Measurements from ENCODE around the gene EEF1AKMT4. TPM values are rescaled to one million over a fixed set of nuclear protein-coding genes. Genes with fewer than 3 reads are reported as not detected.

EEF1AKMT4 gene
- total RNA-seq, 2 experiments from 2014 or later: 4.1 to 6.7 TPM

- Mint-ChIP-seq H3K27ac (no peak overlapping the region), H3K36me3 (no peaks in the 10 kb centered on the region), H3K4me3 (no peak overlapping the region), H3K9me3 (ENCODE audit: low read depth) (no peaks in the 10 kb centered on the region), H3K27me3 (peaks cover 47% of the 10 kb centered on the region), H3K4me1 (no peaks in the 10 kb centered on the region)
- CTCF ChIA-PET: no interaction called here
- no peak for DNase-seq
- ATAC-seq: no peak
These were observed 27.9 kb downstream of the EEF1AKMT4 start for GRCh38 chr3:184277366-184277765.

- H3K36me3 Mint-ChIP-seq: no peaks in the 10 kb centered on the region
- peaks cover 13% of the 10 kb centered on the region for H3K27me3 Mint-ChIP-seq
- H3K9me3 Mint-ChIP-seq (ENCODE audit: low read depth): no peaks in the 10 kb centered on the region
- H3K4me3 Mint-ChIP-seq: no peak overlapping the region
- DNase-seq (no peak), ATAC-seq (no peak)
- no peak overlapping the region for H3K27ac Mint-ChIP-seq
- no peaks in the 10 kb centered on the region for H3K4me1 Mint-ChIP-seq
- CTCF ChIA-PET: interaction anchor here (0.6 to 0.7 kb wide), 2 partner anchors 134 to 179 kb away, joined by 3 read pairs; no protein-coding TSS in a partner anchor
These were observed 33.5 kb downstream of the EEF1AKMT4 start for GRCh38 chr3:184282941-184283340.

GRCh38 chr3:184283681-184284080, 34.2 kb downstream of the EEF1AKMT4 start:
- DNase-seq (no peak), ATAC-seq (no peak)
- Mint-ChIP-seq H3K4me3 (no peak overlapping the region), H3K27ac (no peak overlapping the region), H3K4me1 (no peaks in the 10 kb centered on the region), H3K27me3 (peaks cover 17% of the 10 kb centered on the region), H3K36me3 (no peaks in the 10 kb centered on the region), H3K9me3 (ENCODE audit: low read depth) (no peaks in the 10 kb centered on the region)
- CTCF ChIA-PET: interaction anchor here (0.6 to 1.5 kb wide), 5 partner anchors 10 to 193 kb away, joined by 3 read pairs; no protein-coding TSS in a partner anchor

GRCh38 chr3:184284696-184285095, 35.2 kb downstream of the EEF1AKMT4 start:
- ATAC-seq: no peak
- Mint-ChIP-seq H3K27me3 (peaks cover 17% of the 10 kb centered on the region), H3K36me3 (no peaks in the 10 kb centered on the region), H3K4me1 (no peaks in the 10 kb centered on the region), H3K27ac (no peak overlapping the region), H3K4me3 (no peak overlapping the region), H3K9me3 (ENCODE audit: low read depth) (no peaks in the 10 kb centered on the region)
- CTCF ChIA-PET: interaction anchor here (0.6 to 3.6 kb wide), 3 partner anchors 9 to 111 kb away, joined by 3 to 22 read pairs (median 4); no protein-coding TSS in a partner anchor
- peak; percentile 51 for DNase-seq

- DNase-seq (peak; percentile 76), ATAC-seq (peak; percentile 80)
- Mint-ChIP-seq H3K27ac (no peak overlapping the region), H3K27me3 (peaks cover 14% of the 10 kb centered on the region), H3K4me3 (no peak overlapping the region), H3K36me3 (no peaks in the 10 kb centered on the region), H3K4me1 (no peaks in the 10 kb centered on the region), H3K9me3 (ENCODE audit: low read depth) (no peaks in the 10 kb centered on the region)
- CTCF ChIA-PET: interaction anchor here (0.7 to 2.4 kb wide), 17 partner anchors 11 to 394 kb away, joined by 3 to 22 read pairs (median 4); partner anchors contain the start of genes CLCN2, EEF1AKMT4, EIF2B5 and POLR2H
These were observed 40.0 kb downstream of the EEF1AKMT4 start for GRCh38 chr3:184289426-184289938.

GRCh38 chr3:184290331-184290730, 40.9 kb downstream of the EEF1AKMT4 start:
- H3K36me3 Mint-ChIP-seq: no peaks in the 10 kb centered on the region
- peaks cover 14% of the 10 kb centered on the region for H3K27me3 Mint-ChIP-seq
- H3K4me1 Mint-ChIP-seq: no peaks in the 10 kb centered on the region
- H3K27ac Mint-ChIP-seq: no peak overlapping the region
- DNase-seq (no peak), ATAC-seq (no peak)
- H3K9me3 Mint-ChIP-seq (ENCODE audit: low read depth): no peaks in the 10 kb centered on the region
- CTCF ChIA-PET: interaction anchor here (1.2 to 2.4 kb wide), 6 partner anchors 35 to 395 kb away, joined by 5 to 22 read pairs (median 7); partner anchors contain the start of genes EEF1AKMT4 and VWA5B2
- H3K4me3 Mint-ChIP-seq: no peak overlapping the region

GRCh38 chr3:184291044-184291737, 41.7 kb downstream of the EEF1AKMT4 start:
- no peaks in the 10 kb centered on the region for H3K9me3 Mint-ChIP-seq (ENCODE audit: low read depth)
- no peak overlapping the region for H3K4me3 Mint-ChIP-seq
- H3K4me1 Mint-ChIP-seq: no peaks in the 10 kb centered on the region
- ATAC-seq (no peak), DNase-seq (no peak)
- CTCF ChIA-PET: interaction anchor here (1.3 to 2.4 kb wide), 3 partner anchors 61 to 64 kb away, joined by 3 to 22 read pairs (median 5); no protein-coding TSS in a partner anchor
- H3K27ac Mint-ChIP-seq: no peak overlapping the region
- no peaks in the 10 kb centered on the region for H3K36me3 Mint-ChIP-seq
- H3K27me3 Mint-ChIP-seq: peaks cover 12% of the 10 kb centered on the region

GRCh38 chr3:184291738-184292445, 42.4 kb downstream of the EEF1AKMT4 start:
- CTCF ChIA-PET: interaction anchor here (1.3 to 1.6 kb wide), 2 partner anchors 60 to 64 kb away, joined by 3 to 5 read pairs; no protein-coding TSS in a partner anchor
- ATAC-seq (no peak), DNase-seq (no peak)
- Mint-ChIP-seq H3K36me3 (no peaks in the 10 kb centered on the region), H3K27ac (no peak overlapping the region), H3K4me3 (no peak overlapping the region), H3K9me3 (ENCODE audit: low read depth) (no peaks in the 10 kb centered on the region), H3K27me3 (peaks cover 10% of the 10 kb centered on the region), H3K4me1 (no peaks in the 10 kb centered on the region)

- no peak overlapping the region for H3K27ac Mint-ChIP-seq
- ATAC-seq: no peak
- CTCF ChIA-PET: interaction anchor here (1.6 kb wide), 1 partner anchor 46 kb away, joined by 3 read pairs; the partner anchor contains the start of gene EEF1AKMT4
- peaks cover 17% of the 10 kb centered on the region for H3K4me1 Mint-ChIP-seq
- DNase-seq: no peak
- H3K4me3 Mint-ChIP-seq: no peak overlapping the region
- H3K9me3 Mint-ChIP-seq (ENCODE audit: low read depth): no peaks in the 10 kb centered on the region
- peaks cover 10% of the 10 kb centered on the region for H3K36me3 Mint-ChIP-seq
- no peaks in the 10 kb centered on the region for H3K27me3 Mint-ChIP-seq
These were observed 46.3 kb downstream of the EEF1AKMT4 start for GRCh38 chr3:184295771-184296170.

- no peak for ATAC-seq
- Mint-ChIP-seq H3K36me3 (peaks cover 13% of the 10 kb centered on the region), H3K4me3 (no peak overlapping the region), H3K4me1 (peaks cover 21% of the 10 kb centered on the region), H3K9me3 (ENCODE audit: low read depth) (no peaks in the 10 kb centered on the region), H3K27ac (no peak overlapping the region), H3K27me3 (no peaks in the 10 kb centered on the region)
- CTCF ChIA-PET: interaction anchor here (1.6 kb wide), 1 partner anchor 47 kb away, joined by 3 read pairs; the partner anchor contains the start of gene EEF1AKMT4
- DNase-seq: no peak
These were observed 47.1 kb downstream of the EEF1AKMT4 start for GRCh38 chr3:184296616-184297015.

- DNase-seq: peak; percentile 99
- CTCF ChIA-PET: interaction anchor here (1.0 to 1.3 kb wide), 2 partner anchors 55 to 71 kb away, joined by 3 to 4 read pairs; no protein-coding TSS in a partner anchor
- Mint-ChIP-seq H3K4me1 (peaks cover 23% of the 10 kb centered on the region), H3K36me3 (peaks cover 35% of the 10 kb centered on the region), H3K27me3 (no peaks in the 10 kb centered on the region), H3K9me3 (ENCODE audit: low read depth) (no peaks in the 10 kb centered on the region), H3K27ac (peak within 1 kb of the TSS; percentile 86), H3K4me3 (peak within 1 kb of the TSS; percentile 91)
- ATAC-seq: peak; percentile 93
These were observed 49.5 kb downstream of the EEF1AKMT4 start, which contains the start of gene PSMD2 for GRCh38 chr3:184298759-184299487. Gene PSMD2, plus strand, starts transcription at chr3:184299241. Its CDS starts 26 bp downstream, at chr3:184299267.

GRCh38 chr3:184299488-184300377, 50.3 kb downstream of the EEF1AKMT4 start:
- H3K4me1 Mint-ChIP-seq: peaks cover 23% of the 10 kb centered on the region
- ATAC-seq: no peak
- H3K4me3 Mint-ChIP-seq: peak overlapping the region; percentile 91
- H3K36me3 Mint-ChIP-seq: peaks cover 41% of the 10 kb centered on the region
- H3K9me3 Mint-ChIP-seq (ENCODE audit: low read depth): no peaks in the 10 kb centered on the region
- CTCF ChIA-PET: interaction anchor here (1.0 to 1.3 kb wide), 2 partner anchors 12 to 54 kb away, joined by 3 to 5 read pairs; no protein-coding TSS in a partner anchor
- no peak for DNase-seq
- peak overlapping the region; percentile 86 for H3K27ac Mint-ChIP-seq
- no peaks in the 10 kb centered on the region for H3K27me3 Mint-ChIP-seq
